ENCODE measurements around the gene ADCY6.

The ADCY6 gene

DNA sequence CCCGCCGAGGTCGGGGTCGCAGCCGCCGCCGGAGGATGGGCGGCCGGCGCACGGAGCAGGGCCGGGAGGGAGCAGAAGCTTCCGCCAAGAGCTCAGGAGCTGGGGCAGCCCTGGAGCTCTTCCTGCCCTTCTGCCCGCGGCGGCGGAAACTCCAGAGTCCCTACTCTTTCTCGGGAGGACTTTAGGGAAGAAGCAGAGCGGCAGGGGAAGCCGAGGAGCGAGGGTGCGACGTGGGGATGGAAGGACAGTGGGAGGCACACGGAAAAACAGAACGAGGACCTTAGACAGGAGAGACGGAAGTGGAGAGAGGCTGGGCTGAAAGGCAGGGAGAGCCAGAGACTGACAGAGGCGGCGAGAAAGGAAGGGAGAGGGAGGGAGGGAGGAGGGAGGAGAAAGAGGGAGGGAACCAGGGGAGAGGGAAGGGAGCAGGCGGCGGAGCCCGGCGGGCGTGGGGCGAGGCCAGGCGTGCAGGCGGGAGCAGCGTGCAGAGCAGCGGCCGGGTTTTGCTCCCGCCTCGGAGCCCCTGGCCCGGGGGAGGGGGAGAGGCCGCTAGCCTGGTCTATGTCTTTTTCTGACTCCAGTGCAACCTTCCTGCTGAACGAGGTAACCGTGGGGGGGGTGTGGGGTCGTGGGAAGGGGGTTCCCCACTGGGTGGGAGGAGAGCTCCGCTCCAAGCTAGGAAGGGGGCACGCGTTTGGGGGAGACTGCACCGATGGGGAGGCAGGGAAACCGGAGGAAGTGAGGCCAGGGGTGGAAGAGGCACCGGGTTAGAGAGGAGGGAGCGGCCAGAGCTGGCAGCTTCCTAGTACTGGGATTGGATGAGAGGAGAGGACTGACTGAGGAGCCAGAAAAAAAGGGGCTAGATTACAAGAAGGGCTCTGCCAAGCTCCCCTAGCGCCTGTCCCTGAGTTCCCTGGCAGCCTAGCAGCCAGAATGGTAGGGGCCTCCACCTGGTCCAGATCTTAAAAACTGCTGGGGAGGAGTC, 26.5 kb upstream of the ADCY6 start:
- peak; percentile 59 for DNase-seq

DNA sequence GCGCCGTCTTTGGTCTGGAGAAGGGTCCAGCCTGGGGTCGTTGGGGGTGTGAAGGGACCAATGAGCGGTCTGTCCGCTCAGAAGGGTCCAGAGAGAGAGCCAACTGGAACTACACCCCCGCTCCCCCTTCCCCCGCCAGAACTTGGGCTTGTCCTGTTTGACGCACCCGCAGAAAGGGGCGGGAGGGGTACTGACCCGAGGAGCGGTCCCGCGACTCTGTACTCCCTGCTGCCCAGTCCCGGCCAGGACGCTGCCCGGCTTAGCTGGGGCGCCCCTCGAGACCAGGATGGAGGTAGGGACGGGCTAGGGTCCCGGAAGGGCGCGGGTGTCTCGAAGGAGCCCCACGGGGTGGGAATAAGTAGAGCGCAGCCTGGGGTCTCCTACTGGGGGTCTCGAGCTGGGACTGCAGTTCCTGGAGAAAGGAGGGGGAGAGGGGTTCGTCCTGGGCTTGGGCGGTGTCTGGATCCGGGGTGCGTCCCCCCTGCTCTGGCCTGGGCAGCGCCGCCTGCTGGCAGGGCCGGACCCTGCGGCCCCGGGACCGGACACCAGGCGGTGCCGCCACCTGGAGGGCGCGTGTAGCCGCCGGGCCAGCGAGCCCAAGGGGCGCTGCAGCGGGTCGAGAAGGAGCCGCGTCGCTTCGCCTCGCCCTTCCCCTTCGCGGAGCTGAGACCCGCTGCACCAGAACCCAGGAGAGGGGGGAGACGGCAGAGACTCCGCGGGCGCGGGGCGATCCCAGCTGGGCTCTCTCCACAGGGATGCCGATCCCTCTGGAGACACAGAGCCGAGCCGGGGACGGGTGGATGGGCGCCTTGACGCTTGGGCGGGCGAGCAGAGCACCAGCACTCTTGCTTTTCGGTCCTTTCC, 25.6 kb upstream of the ADCY6 start:
- DNase-seq: peak; percentile 69

DNA sequence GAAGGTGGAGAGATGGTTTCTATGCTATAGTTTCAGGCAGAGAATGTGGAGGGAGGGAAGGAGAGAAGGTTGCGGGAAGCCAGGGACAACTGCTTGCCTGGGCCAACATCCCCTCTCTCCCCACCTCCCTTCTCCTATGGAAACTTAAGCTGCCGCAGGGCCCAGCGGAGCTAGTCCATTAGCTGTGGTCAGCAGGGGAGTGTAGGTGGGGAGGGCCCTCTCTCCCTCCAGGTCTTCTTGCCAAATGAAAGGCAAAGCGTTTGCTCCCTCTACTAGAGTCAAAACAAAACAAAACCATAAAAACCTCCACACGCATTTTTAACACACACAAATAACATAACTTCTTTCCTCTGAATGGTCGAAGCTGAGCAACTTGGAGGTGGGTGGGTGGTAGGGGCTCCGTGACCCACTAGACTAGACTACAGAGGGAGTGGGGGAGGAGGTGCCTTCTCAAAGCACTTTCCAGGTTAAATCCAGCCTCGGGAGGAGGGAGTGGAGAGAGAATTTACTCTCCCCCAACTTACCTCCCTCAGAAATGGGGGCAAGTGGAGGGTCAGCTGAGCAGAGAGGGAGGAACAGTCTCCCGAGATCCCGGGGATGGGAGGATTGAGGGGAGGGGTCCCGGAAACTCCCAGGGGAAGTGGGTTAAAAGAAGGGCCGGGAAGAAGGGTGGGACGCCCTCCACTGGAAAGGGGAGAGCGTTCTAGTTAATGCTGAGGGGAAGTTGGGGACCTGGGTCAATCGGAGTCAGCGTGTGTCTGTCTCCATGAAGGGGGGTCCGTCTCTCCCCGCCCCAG, 24.8 kb upstream of the ADCY6 start:
- DNase-seq: no peak

DNA sequence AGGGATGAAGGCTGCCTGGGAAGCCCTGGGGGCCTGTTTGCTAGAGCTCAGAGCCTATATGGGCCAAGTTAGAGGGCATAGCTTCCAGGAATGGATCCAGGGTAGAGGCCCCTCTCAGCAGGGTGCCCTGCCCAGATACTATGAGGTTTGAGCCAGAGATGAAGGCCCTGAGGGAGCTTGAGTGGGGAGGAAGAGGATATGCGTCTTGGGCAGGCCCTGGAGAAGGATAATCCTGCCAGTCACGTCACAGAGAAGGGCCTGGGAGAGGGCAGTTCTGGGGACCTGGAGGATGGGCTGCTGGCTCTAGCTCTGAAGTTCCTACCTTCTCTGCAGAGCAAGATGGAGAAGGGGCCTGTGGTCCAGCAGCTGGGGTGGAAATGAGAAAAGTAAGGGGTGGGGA, 23.5 kb upstream of the ADCY6 start:
- DNase-seq: no peak

DNA sequence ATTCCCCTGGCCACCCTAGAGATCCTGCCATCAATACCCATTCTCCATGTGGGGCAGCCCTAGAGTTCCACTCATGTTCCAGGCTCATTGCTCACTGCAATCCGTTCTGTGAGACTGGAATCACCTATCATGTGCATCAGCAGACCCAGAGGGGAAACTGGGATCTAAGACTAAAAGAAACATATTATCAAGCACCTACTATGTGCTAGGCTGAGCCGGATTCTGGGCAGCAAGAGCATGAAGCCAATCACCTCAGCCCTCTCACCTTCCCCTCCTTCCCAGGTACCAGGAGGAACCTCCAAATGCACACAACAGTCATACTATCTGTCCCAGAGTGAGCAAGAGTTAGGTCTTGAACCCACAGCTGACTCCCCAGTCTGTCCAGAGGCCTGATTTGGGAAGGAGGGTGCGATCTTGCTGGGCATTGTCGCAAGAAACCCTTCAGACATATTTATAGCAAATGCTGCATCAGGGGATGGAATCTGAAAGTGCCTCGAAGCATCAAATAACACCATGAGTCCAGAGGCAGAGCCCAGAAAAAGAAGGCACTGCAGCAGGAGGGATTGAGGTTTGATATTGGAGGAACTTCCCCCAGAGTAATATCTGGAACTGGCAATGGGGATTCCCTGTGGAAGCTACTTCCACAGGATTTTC, 22.7 kb upstream of the ADCY6 start:
- no peak for DNase-seq

DNA sequence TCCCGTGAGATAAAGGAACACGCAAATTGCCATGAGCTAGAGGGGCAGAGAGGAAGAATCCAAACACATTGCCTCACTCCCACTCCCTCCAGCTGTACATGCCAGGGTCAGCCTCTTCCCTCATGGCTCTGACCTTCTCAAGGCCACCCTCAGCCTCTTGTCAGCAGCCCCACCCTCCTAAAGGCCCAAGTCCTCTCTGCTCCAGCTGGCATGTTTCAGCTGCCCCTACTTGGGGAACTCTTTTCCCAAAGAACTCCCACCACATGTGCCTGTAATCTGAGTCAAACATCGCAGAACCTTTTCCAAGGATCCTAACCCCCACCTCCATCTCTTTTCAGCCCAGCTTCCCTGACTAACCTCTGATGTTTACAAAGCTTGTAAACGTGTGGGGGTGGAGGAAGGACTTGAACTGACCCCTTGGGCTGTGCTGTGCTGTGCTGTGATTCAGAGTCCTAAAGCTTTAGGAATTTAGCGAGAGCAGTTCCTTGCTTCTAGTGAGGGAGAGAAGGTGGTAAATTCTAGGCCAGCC, 22.1 kb upstream of the ADCY6 start:
- no peak for DNase-seq

DNA sequence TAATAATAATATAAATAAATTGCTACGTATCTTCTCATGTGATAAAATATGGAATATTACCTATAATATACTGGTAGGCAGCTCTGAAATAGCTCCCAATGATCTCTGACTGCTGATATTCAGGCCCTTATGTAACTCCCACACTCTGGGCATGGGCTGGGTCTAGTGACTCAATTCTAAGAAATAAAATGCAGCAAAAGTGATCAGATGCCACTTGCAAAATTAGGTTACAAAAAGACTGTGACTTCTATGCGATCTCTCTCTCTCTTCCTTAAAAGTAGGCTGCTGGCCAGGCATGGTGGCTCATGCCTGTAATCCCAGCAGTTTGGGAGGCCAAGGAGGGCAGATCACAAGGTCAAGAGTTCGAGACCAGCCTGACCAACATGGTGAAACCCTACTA, 19.1 kb upstream of the ADCY6 start:
- DNase-seq: no peak

DNA sequence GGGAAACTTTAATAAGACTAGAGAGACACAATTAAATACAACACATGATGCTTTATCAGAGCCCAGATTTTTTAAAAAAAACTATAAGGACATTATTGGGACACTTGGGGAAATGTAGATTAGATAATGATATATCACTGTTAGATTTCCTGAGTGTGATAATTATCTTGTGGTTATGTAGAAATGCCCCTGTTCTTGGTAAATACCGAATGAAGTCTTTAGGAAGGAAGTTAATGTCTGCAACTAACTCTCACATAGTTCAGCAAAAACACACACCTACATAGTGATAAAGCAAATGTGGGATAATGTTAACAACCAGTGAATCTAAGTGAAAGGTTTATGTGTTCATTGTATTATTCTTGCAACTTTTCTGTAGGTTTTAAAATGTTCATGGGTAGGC, 14.8 kb upstream of the ADCY6 start:
- no peak for DNase-seq

DNA sequence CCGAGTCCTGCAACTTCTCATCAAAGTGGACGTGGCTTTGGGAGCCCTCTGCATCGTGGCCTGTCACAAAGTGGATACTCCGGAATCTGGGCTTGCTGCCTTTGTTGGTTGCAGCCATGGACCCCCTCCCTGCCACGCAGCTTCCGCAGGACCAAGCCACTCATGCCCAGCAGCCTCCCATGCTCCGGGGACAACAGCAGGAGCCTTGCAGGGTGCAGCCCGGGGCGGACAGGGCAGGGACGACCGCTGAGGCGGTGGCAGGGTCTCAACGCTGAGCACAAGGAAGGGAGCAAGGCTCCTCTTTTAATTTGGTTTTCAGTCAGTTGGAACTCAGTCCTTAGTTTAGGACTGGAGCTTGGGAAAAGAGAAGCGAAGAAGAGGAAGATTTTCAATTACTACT, 12.1 kb upstream of the ADCY6 start:
- DNase-seq: no peak

DNA sequence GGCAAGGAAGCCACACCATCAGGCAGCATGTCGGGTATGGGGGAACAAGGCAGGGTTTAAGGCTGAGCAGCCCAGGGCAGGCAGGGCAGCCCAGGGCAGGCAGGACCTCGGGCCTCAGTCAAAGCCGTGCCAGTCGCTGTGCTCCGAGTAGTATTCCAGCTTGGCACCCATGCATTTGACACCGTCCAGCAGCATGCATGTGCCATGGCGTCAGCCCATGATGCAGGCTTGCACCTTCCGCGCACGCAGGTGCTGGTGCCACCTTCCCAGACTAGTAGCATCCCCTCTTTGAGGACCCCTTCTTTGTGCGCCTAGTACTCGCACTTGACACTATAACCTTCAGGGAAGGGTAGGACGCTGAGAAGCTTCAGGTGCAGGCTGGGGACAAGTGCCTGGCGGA, 11.6 kb upstream of the ADCY6 start:
- DNase-seq: no peak

DNA sequence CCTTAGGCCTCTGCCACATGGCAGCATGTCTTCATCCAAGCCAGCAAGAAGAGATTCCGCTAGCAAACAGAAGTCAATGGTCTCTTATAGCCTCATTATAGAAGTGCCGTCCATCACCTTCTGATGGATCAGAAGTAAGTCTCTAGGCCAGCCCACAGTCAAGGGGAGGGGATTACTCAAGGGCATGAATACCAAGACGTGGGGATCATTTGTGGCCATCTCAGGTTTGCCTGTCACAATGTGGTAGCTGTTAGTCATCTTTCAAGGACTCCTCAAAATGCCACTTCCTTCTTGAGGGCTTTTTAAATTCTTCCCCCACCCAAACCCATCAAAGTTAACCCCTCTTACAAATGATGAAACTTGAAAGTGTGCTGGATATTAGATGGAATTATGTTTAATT, 8.1 kb upstream of the ADCY6 start:
- DNase-seq: no peak

DNA sequence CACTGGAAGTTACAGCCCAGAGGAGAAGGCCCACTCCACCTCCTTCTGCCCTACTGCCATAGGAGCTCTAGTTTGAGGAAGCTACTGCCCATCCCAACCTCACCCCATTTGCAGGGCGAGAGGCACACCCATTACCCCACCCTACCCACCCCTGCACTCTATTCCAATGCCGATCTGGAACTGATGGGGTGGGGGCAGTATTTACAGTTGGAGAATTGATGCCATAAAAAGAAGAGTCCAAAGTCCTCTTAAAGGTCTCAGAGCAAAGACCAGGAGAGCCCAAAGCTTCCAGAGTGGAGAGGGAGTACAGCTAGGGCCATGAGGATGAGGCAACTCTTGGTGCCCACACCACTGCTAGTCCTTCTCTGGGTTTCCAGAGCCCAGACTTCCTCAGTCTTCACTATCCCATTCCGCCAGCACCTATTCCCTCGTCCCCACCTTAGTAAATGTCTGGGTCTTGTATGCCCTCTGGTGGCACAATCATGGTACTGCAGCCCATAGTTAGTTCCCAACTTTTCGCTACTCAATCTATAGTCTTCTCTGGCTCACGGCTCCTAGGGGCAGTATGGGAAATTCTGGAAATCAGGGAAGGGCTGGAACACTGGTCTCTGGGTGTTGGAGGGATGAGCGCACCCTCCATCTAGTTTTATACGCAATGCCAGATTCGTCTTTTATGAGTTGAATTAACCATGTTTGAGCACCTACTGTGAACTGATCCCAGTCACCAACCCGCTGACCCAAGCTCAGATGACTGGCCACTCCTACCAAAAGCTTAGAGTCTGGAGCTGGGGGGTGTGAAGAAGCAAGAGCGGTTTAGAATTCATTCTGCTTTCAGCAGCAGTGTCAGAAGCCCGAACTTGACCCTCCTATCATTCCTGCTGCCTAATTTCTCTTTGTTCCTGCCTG, 6.9 kb upstream of the ADCY6 start:
- DNase-seq: peak; percentile 75

DNA sequence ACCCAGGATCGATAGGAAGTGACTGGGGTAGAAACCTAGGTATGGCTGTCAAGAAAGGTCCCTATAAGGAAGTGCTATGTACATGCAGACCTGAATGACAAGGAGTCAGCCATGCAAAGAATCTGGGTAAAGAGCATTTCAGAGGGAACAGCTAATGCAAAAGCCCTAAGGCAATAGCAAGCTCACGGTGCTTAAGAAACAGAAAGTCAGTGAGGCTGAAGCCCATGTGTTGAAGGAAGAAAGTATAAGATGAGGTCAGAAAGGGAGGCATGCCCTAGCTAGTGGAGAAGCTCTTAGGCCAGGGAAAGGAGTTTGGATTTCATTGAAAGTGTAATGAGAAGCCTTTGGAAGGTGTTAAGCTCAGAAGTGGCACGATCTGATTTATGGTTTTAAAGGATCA, 6.0 kb upstream of the ADCY6 start:
- DNase-seq: no peak

DNA sequence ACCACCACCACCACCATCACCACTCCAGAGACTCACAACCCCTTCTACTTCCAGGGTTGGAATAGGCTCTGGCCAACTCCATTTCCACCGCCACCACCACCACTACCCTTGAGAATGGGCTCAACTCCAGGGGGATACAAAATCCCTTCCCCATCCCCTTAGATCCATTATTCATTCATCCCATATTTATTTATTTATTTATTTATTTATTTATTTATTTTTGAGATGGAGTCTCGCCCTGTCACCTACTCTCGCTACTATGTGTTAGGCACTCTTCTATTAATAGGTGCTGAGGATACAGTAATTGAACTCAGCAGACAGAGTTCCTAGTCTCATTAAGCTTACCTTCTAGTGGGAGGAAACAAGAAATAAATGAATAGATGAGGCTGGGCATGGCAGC, 4.8 kb upstream of the ADCY6 start:
- DNase-seq: no peak

DNA sequence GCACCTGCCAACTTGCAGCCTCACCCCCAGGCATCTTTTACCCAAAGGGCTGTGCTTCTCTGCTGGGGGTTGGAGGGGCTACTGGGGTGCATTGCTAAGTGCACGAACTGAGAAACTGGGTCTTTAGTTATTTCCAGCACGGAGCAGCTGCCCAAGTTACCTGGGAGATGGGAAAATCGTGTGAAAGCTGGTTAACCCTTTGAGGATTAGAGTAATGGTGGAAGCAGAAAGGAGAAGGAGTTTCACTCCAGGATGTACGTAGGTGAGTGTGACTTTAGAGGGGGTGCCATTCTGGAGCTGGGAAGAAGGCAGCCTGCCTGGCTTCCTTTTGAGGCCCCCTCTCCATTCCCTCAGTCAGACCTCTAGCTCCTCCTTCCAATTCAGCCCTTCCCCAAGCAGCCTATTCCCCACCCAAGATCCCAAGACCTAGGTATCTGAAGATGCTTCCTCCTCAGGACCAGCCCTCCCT, 1.0 kb upstream of the ADCY6 start:
- no peak for DNase-seq

DNA sequence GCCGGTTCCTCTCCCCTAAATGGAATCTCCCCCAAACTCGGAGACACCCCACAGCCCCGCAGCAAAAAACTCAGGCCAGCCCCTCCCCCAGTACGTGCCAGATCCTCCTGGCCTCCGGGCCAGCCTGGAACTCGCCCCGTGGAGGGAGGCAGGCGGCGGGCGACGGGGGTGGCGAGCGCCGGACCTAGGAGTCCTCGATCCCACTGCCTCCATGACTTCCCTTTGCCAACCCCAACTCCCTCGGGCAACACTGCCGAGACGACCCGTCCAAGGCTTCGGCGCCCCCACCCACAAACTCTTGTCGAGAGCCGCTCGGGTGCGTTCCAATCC, 400 bp downstream of the ADCY6 start:
- DNase-seq: no peak

DNA sequence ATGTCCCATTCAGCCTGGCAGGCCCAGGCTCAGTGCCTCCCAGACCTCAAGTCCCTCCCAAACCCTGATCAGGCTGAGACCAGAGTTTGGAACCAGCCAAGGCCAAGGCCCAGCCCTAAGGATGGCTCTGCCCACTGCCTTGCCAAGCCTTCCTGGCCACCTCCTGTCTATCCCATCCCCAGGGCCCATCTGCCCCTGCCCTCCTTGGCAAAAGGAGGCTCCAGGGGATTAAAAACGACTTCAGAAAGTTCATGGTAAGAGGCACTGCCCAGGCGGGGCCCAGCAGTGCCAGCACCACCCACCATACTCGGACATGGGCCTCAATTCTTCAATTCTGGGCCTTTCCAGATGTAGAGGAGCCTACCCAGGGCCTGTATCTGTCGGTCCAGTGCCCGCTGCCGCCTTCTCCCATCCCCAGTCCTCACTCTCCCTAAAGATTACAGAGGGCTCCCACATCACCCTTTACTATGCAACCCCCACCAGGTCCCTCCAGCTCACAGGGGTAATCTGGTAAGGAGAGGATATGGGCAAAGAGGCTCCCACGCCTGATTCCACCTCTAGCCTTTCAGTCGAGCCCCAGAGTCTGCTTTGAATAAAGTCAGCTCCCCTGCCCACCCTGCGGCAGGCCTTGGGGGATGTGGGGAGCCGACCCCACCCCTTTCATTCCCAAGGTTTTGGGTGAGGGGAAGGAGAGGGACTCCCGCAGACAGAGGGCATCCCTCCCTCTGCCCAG, 932 bp downstream of the ADCY6 start:
- DNase-seq: no peak

DNA sequence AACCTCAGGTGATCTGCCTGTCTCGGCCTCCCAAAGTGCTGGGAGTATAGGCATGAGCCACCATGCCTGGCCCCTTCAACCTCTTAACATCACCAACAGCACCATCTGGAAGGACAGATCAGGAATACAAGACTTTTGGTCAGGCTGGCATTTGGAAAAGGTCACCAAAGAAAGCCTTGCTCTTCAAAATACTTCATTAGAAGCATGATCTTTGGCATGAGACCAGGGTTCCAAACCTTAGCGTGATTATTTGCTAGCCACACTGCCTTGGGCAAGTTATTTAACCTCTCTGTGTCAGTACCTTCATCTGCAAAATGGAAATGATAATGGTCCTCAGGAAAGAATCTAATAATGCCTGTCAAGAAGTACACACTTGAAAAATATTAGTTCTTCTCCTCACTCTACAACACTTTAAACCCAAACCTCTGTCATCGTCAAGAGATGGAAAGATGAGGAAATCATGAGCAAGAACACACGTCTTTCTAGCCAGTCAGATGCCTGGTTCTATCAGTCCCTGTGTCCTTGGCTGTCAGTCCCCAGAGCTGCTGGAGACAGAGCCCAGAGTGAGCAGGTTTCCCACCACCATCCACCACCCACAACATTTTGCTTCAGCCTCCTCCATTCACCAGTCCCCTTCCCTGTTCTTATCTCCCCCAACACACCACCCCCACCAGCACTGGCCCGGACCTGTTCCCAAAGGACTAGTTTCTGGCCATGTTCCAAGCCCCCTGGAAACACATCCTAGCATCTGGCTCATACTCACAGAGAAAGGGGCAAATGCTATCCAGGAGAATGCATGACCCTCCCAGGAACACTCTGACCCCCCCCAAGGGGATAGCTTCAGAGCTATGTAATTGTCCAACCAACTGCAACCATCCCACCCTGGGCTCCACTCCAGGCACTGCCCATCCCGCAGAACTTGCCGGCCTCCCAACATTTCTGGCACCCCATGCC, 2.0 kb downstream of the ADCY6 start:
- no peak for DNase-seq

DNA sequence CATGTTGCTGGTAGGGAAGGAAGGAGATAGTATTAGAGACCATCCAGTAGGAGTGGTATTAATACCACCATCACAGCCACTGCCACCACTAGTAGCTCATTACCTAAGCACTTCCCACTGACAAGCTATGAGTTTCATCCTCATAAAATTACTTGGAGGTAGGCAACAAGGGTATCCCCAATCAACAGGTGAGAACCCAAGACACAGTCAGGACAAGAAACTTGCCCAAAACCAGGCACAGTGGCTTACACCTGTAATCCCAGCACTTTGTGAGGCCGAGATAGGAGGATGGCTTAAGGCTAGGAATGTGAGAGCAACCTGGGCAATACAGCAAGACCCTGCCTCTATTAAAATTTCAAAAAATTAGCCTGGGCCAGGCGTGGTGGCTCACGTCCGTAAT, 5.5 kb downstream of the ADCY6 start:
- no peak for DNase-seq
